Activated CD4-positive, alpha-beta memory T cell treated with anti-CD3 and anti-CD28 coated beads, Interleukin-2, amount 10 ng/mL, durations not matched to agents 7 days and 5 days (primary cell): Measurements from ENCODE around the gene GLG1. TPM values are rescaled to one million over a fixed set of nuclear protein-coding genes. Genes with fewer than 3 reads are reported as not detected.

Experiments used
- CTCF ChIA-PET: fragments of 350-600 bp; sonication (Branson Sonifier 250); formaldehyde crosslinking; loops from one replicate; lab custom pipeline; 2021; ENCODE audit warnings: antibody characterized with exemption, inconsistent platforms; lab: Charles Lee
- POLR2A ChIA-PET: fragments of 350-600 bp; sonication (Branson Sonifier 250); formaldehyde crosslinking; loops from one replicate; lab custom pipeline; 2021; ENCODE audit warnings: antibody characterized with exemption; lab: Charles Lee
- DNase-seq: peaks from one replicate; pipeline ENCODE4 v3.0.0-alpha.2; 2020
- H3K27ac Mint-ChIP-seq: one replicate; pipeline ENCODE4 v1.8.0; 2021; ENCODE audit warnings: mild to moderate bottlenecking, mixed read lengths
- H3K27me3 Mint-ChIP-seq: one replicate; pipeline ENCODE4 v1.8.0; 2021; ENCODE audit warnings: mixed read lengths
- H3K36me3 Mint-ChIP-seq: one replicate; pipeline ENCODE4 v1.8.0; 2021; ENCODE audit warnings: low read depth, mixed read lengths
- H3K4me1 Mint-ChIP-seq: one replicate; pipeline ENCODE4 v1.8.0; 2021; ENCODE audit warnings: mixed read lengths
- H3K4me3 Mint-ChIP-seq: one replicate; pipeline ENCODE4 v1.8.0; 2021; ENCODE audit warnings: mild to moderate bottlenecking, mixed read lengths
- H3K9me3 Mint-ChIP-seq: one replicate; pipeline ENCODE4 v1.8.0; 2021; ENCODE audit warnings: mixed read lengths
- total RNA-seq, 2 experiments: library from RNA; stranded (reverse); gene quantifications; one replicate each; pipeline ENCODE4 v1.2.3, GENCODE V29; 2021

The GLG1 gene
- total RNA-seq, 2 experiments from 2014 or later = 130 to 132 TPM

- ChIA-PET CTCF (no interaction called here), POLR2A (interaction anchor here (0.6 kb wide), 1 partner anchor 152 kb away, joined by 3 read pairs; no protein-coding TSS in a partner anchor)
- no peaks in the 10 kb centered on the region for H3K4me1 Mint-ChIP-seq
- no peaks in the 10 kb centered on the region for H3K9me3 Mint-ChIP-seq
- no peak for DNase-seq
- H3K27me3 Mint-ChIP-seq = no peaks in the 10 kb centered on the region
- peaks cover 67% of the 10 kb centered on the region for H3K36me3 Mint-ChIP-seq
- H3K27ac Mint-ChIP-seq = no peak overlapping the region
- H3K4me3 Mint-ChIP-seq = no peak overlapping the region
Observed at GRCh38 chr16:74477226-74477625, 129.7 kb downstream of the GLG1 start.

- ChIA-PET CTCF (no interaction called here), POLR2A (no interaction called here)
- Mint-ChIP-seq H3K27me3 (no peaks in the 10 kb centered on the region), H3K9me3 (no peaks in the 10 kb centered on the region), H3K36me3 (peaks cover 74% of the 10 kb centered on the region), H3K27ac (no peak overlapping the region), H3K4me1 (no peaks in the 10 kb centered on the region), H3K4me3 (no peak overlapping the region)
- no peak for DNase-seq
Observed at GRCh38 chr16:74474416-74474815, 132.5 kb downstream of the GLG1 start.

GRCh38 chr16:74472540-74472939 lies 134.4 kb downstream of the GLG1 start:
- CTCF ChIA-PET = no interaction called here
- no peak for DNase-seq
- Mint-ChIP-seq H3K4me3 (no peak overlapping the region), H3K27me3 (no peaks in the 10 kb centered on the region), H3K4me1 (peaks cover 4% of the 10 kb centered on the region), H3K9me3 (no peaks in the 10 kb centered on the region), H3K27ac (no peak overlapping the region), H3K36me3 (peaks cover 81% of the 10 kb centered on the region)
- POLR2A ChIA-PET = no interaction called here

GRCh38 chr16:74472010-74472409 lies 134.9 kb downstream of the GLG1 start:
- no peak overlapping the region for H3K27ac Mint-ChIP-seq
- no peaks in the 10 kb centered on the region for H3K27me3 Mint-ChIP-seq
- H3K9me3 Mint-ChIP-seq = no peaks in the 10 kb centered on the region
- H3K36me3 Mint-ChIP-seq = peaks cover 81% of the 10 kb centered on the region
- POLR2A ChIA-PET = no interaction called here
- no peak for DNase-seq
- H3K4me3 Mint-ChIP-seq = no peak overlapping the region
- CTCF ChIA-PET = no interaction called here
- peaks cover 9% of the 10 kb centered on the region for H3K4me1 Mint-ChIP-seq

- peaks cover 82% of the 10 kb centered on the region for H3K36me3 Mint-ChIP-seq
- ChIA-PET POLR2A (no interaction called here), CTCF (interaction anchor here (0.6 to 0.7 kb wide), 2 partner anchors 184 to 740 kb away, joined by 4 to 5 read pairs; no protein-coding TSS in a partner anchor)
- H3K4me3 Mint-ChIP-seq = no peak overlapping the region
- no peak for DNase-seq
- H3K4me1 Mint-ChIP-seq = peaks cover 24% of the 10 kb centered on the region
- H3K27me3 Mint-ChIP-seq = no peaks in the 10 kb centered on the region
- H3K27ac Mint-ChIP-seq = no peak overlapping the region
- H3K9me3 Mint-ChIP-seq = no peaks in the 10 kb centered on the region
Observed at GRCh38 chr16:74469946-74470478, 136.9 kb downstream of the GLG1 start.

GRCh38 chr16:74468807-74469525 lies 137.9 kb downstream of the GLG1 start:
- POLR2A ChIA-PET = interaction anchor here (0.9 kb wide), 1 partner anchor 16 kb away, joined by 3 read pairs; no protein-coding TSS in a partner anchor
- Mint-ChIP-seq H3K27ac (no peak overlapping the region), H3K27me3 (no peaks in the 10 kb centered on the region)

GRCh38 chr16:74466872-74467271 lies 140.0 kb downstream of the GLG1 start:
- peak overlapping the region; percentile 38 for H3K27ac Mint-ChIP-seq
- H3K27me3 Mint-ChIP-seq = no peaks in the 10 kb centered on the region
- no peaks in the 10 kb centered on the region for H3K9me3 Mint-ChIP-seq
- DNase-seq = no peak
- peaks cover 24% of the 10 kb centered on the region for H3K4me1 Mint-ChIP-seq
- peaks cover 89% of the 10 kb centered on the region for H3K36me3 Mint-ChIP-seq
- POLR2A ChIA-PET = interaction anchor here (1.1 to 1.6 kb wide), 3 partner anchors 82 to 200 kb away, joined by 3 to 4 read pairs (median 4); partner anchors contain the start of gene RFWD3
- CTCF ChIA-PET = interaction anchor here (0.9 to 1.2 kb wide), 2 partner anchors 24 to 162 kb away, joined by 3 to 4 read pairs; no protein-coding TSS in a partner anchor
- no peak overlapping the region for H3K4me3 Mint-ChIP-seq

More at GRCh38 chr16:74468807-74469525, 137.9 kb downstream of the GLG1 start:
- Mint-ChIP-seq H3K36me3 (peaks cover 82% of the 10 kb centered on the region), H3K9me3 (no peaks in the 10 kb centered on the region), H3K4me3 (no peak overlapping the region), H3K4me1 (peaks cover 24% of the 10 kb centered on the region)
- CTCF ChIA-PET = interaction anchor here (0.6 to 0.9 kb wide), 2 partner anchors 13 to 741 kb away, joined by 3 to 4 read pairs; no protein-coding TSS in a partner anchor
- no peak for DNase-seq

GRCh38 chr16:74465851-74466685 lies 140.8 kb downstream of the GLG1 start:
- no peak overlapping the region for H3K27ac Mint-ChIP-seq
- no peaks in the 10 kb centered on the region for H3K27me3 Mint-ChIP-seq
- peaks cover 86% of the 10 kb centered on the region for H3K36me3 Mint-ChIP-seq
- ChIA-PET CTCF (interaction anchor here (0.9 to 1.7 kb wide), 5 partner anchors 25 to 185 kb away, joined by 3 to 4 read pairs (median 3); no protein-coding TSS in a partner anchor), POLR2A (interaction anchor here (1.1 to 1.6 kb wide), 3 partner anchors 83 to 201 kb away, joined by 3 to 4 read pairs (median 4); partner anchors contain the start of gene RFWD3)
- DNase-seq = no peak
- H3K9me3 Mint-ChIP-seq = no peaks in the 10 kb centered on the region
- no peak overlapping the region for H3K4me3 Mint-ChIP-seq
- H3K4me1 Mint-ChIP-seq = peaks cover 24% of the 10 kb centered on the region

- H3K36me3 Mint-ChIP-seq = peaks cover 90% of the 10 kb centered on the region
- H3K4me3 Mint-ChIP-seq = no peak overlapping the region
- H3K27me3 Mint-ChIP-seq = no peaks in the 10 kb centered on the region
- POLR2A ChIA-PET = interaction anchor here (1.4 kb wide), 1 partner anchor 201 kb away, joined by 4 read pairs; the partner anchor contains the start of gene RFWD3
- CTCF ChIA-PET = interaction anchor here (1.0 to 1.7 kb wide), 3 partner anchors 26 to 186 kb away, joined by 3 to 4 read pairs (median 3); no protein-coding TSS in a partner anchor
- no peaks in the 10 kb centered on the region for H3K9me3 Mint-ChIP-seq
- no peak for DNase-seq
- peaks cover 24% of the 10 kb centered on the region for H3K4me1 Mint-ChIP-seq
- no peak overlapping the region for H3K27ac Mint-ChIP-seq
Observed at GRCh38 chr16:74465281-74465680, 141.6 kb downstream of the GLG1 start.

GRCh38 chr16:74463888-74464287 lies 143.0 kb downstream of the GLG1 start:
- Mint-ChIP-seq H3K36me3 (peaks cover 86% of the 10 kb centered on the region), H3K4me1 (peaks cover 24% of the 10 kb centered on the region)
- POLR2A ChIA-PET = interaction anchor here (0.6 kb wide), 1 partner anchor 1972 kb away, joined by 4 read pairs; no protein-coding TSS in a partner anchor

GRCh38 chr16:74462361-74462760 lies 144.6 kb downstream of the GLG1 start:
- no peak for DNase-seq
- H3K27ac Mint-ChIP-seq = no peak overlapping the region
- peaks cover 83% of the 10 kb centered on the region for H3K36me3 Mint-ChIP-seq
- peaks cover 18% of the 10 kb centered on the region for H3K4me1 Mint-ChIP-seq
- no peak overlapping the region for H3K4me3 Mint-ChIP-seq
- ChIA-PET POLR2A (no interaction called here), CTCF (no interaction called here)
- no peaks in the 10 kb centered on the region for H3K9me3 Mint-ChIP-seq
- H3K27me3 Mint-ChIP-seq = no peaks in the 10 kb centered on the region

More at GRCh38 chr16:74463888-74464287, 143.0 kb downstream of the GLG1 start:
- no peaks in the 10 kb centered on the region for H3K27me3 Mint-ChIP-seq
- H3K4me3 Mint-ChIP-seq = no peak overlapping the region
- H3K27ac Mint-ChIP-seq = no peak overlapping the region
- CTCF ChIA-PET = no interaction called here
- no peak for DNase-seq
- no peaks in the 10 kb centered on the region for H3K9me3 Mint-ChIP-seq

GRCh38 chr16:74461826-74462225 lies 145.1 kb downstream of the GLG1 start:
- Mint-ChIP-seq H3K4me1 (peaks cover 13% of the 10 kb centered on the region), H3K4me3 (no peak overlapping the region), H3K9me3 (no peaks in the 10 kb centered on the region), H3K27ac (no peak overlapping the region), H3K36me3 (peaks cover 80% of the 10 kb centered on the region), H3K27me3 (no peaks in the 10 kb centered on the region)
- POLR2A ChIA-PET = no interaction called here
- CTCF ChIA-PET = interaction anchor here (1.1 kb wide), 1 partner anchor 161 kb away, joined by 3 read pairs; no protein-coding TSS in a partner anchor
- DNase-seq = no peak
